HepG2 (cell line): ENCODE results near the gene SPC24. TPM values are rescaled to one million over a fixed set of nuclear protein-coding genes. Genes with fewer than 3 reads are reported as not detected.

Experiments
- AKAP8 ChIP-seq: sonication (generic); formaldehyde crosslinking; IDR thresholded peaks from 2 replicates; pipeline ENCODE4 v1.5.1; 2020; ENCODE audit warnings: mild to moderate bottlenecking, missing genetic modification reagents
- ATM ChIP-seq: fragments of 450-650 bp; IDR thresholded peaks from 2 replicates; pipeline ENCODE4 v1.7.1; 2017; ENCODE audit warnings: mild to moderate bottlenecking, borderline replicate concordance
- ELF4 ChIP-seq: sonication (generic); formaldehyde crosslinking; IDR thresholded peaks from 2 replicates; pipeline ENCODE4 v1.5.0; 2020; ENCODE audit warnings: missing genetic modification reagents, mild to moderate bottlenecking, moderate library complexity, borderline replicate concordance
- GATAD1 ChIP-seq: IDR thresholded peaks from 2 replicates; pipeline ENCODE4 v1.6.1; 2016; ENCODE audit warnings: missing genetic modification reagents, missing compliant biosample characterization
- GTF3A ChIP-seq: sonication (generic); formaldehyde crosslinking; conservative IDR thresholded peaks from 2 replicates; pipeline ENCODE4 v1.4.0; 2020; ENCODE audit warnings: mild to moderate bottlenecking, missing genetic modification reagents
- IKZF4 ChIP-seq: sonication (generic); formaldehyde crosslinking; IDR thresholded peaks from 2 replicates; pipeline ENCODE4 v1.5.1; 2020; ENCODE audit warnings: borderline replicate concordance, mild to moderate bottlenecking, low read depth, missing genetic modification reagents; ENCODE audit errors: not compliant biosample characterization
- LCORL ChIP-seq, 2 experiments: fragments of 450-650 bp in 1 of 2; sonication (generic) in 1 of 2; formaldehyde crosslinking in 1 of 2; IDR thresholded peaks; 2 replicates each; pipeline versions ENCODE4 v1.5.0 to v1.6.1; 2017 to 2020; ENCODE audit warnings: antibody characterized with exemption in 1 of 2, missing genetic modification reagents in 1 of 2
- MAFK ChIP-seq, 2 experiments: IDR thresholded peaks in 1 of 2; conservative IDR thresholded peaks in 1 of 2; 2 replicates each; pipeline ENCODE4 v1.6.1; 2011; ENCODE audit warnings: improper control_type of control experiment in 2 of 2, low read length in 2 of 2
- MIXL1 ChIP-seq: IDR thresholded peaks from 2 replicates; pipeline ENCODE4 v1.6.1; 2016
- POLR2G ChIP-seq: fragments of 200-400 bp; formaldehyde crosslinking; IDR thresholded peaks from 2 replicates; pipeline ENCODE4 v1.6.1; 2018; ENCODE audit warnings: mild to moderate bottlenecking, low read depth, low read length, moderate library complexity
- PTBP1 ChIP-seq: fragments of 200-400 bp; formaldehyde crosslinking; IDR thresholded peaks from 2 replicates; pipeline ENCODE4 v1.6.1; 2018; ENCODE audit warnings: low read length, low read depth; ENCODE audit not compliant: poor library complexity, severe bottlenecking
- RAD51 ChIP-seq: fragments of 450-650 bp; IDR thresholded peaks from 2 replicates; pipeline ENCODE4 v1.6.1; 2016; ENCODE audit warnings: borderline replicate concordance
- RBM22 ChIP-seq: fragments of 200-400 bp; formaldehyde crosslinking; optimal IDR thresholded peaks from 2 replicates; pipeline ENCODE3; 2017; ENCODE audit warnings: mild to moderate bottlenecking, low read length, moderate library complexity
- SATB2 ChIP-seq: sonication (generic); formaldehyde crosslinking; IDR thresholded peaks from 2 replicates; pipeline ENCODE4 v1.5.0; 2020; ENCODE audit warnings: missing genetic modification reagents
- TBX2 ChIP-seq: sonication (generic); formaldehyde crosslinking; IDR thresholded peaks from 2 replicates; pipeline ENCODE4 v1.5.0; 2020; ENCODE audit warnings: missing genetic modification reagents, mild to moderate bottlenecking, borderline replicate concordance
- YEATS4 ChIP-seq: sonication (generic); formaldehyde crosslinking; IDR thresholded peaks from 2 replicates; pipeline ENCODE4 v1.4.0; 2020; ENCODE audit warnings: missing genetic modification reagents, borderline replicate concordance
- ZBTB20 ChIP-seq: sonication (generic); formaldehyde crosslinking; IDR thresholded peaks from 2 replicates; pipeline ENCODE4 v1.8.1; 2023; ENCODE audit warnings: missing genetic modification reagents, low read depth, mild to moderate bottlenecking, borderline replicate concordance
- ZNF136 ChIP-seq: sonication (generic); formaldehyde crosslinking; IDR thresholded peaks from 2 replicates; pipeline ENCODE4 v1.8.1; 2022; ENCODE audit warnings: low read depth, mild to moderate bottlenecking, moderate library complexity, missing genetic modification reagents
- ZNF263 ChIP-seq: sonication (generic); formaldehyde crosslinking; IDR thresholded peaks from 2 replicates; pipeline ENCODE4 v1.4.0; 2020; ENCODE audit warnings: missing genetic modification reagents
- ZNF292 ChIP-seq: sonication (generic); formaldehyde crosslinking; IDR thresholded peaks from 2 replicates; pipeline ENCODE4 v1.8.1; 2022; ENCODE audit warnings: mild to moderate bottlenecking, low read depth, missing genetic modification reagents, borderline replicate concordance
- ZNF451 ChIP-seq: sonication (generic); formaldehyde crosslinking; IDR thresholded peaks from 2 replicates; pipeline ENCODE4 v1.5.0; 2020; ENCODE audit warnings: mild to moderate bottlenecking, missing genetic modification reagents
- ZNF572 ChIP-seq: sonication (generic); formaldehyde crosslinking; IDR thresholded peaks from 2 replicates; pipeline ENCODE4 v1.5.1; 2020; ENCODE audit warnings: mild to moderate bottlenecking, missing genetic modification reagents
- ZNF674 ChIP-seq: sonication (generic); formaldehyde crosslinking; IDR thresholded peaks from 2 replicates; pipeline ENCODE4 v1.5.0; 2020; ENCODE audit warnings: low read depth, mild to moderate bottlenecking, missing genetic modification reagents
- ZNF746 ChIP-seq: sonication (generic); formaldehyde crosslinking; IDR thresholded peaks from 2 replicates; pipeline ENCODE4 v1.8.0; 2022; ENCODE audit warnings: mild to moderate bottlenecking, missing genetic modification reagents
- polyA plus RNA-seq, 8 experiments: library from polyadenylated mRNA; depleted of rRNA in 3 of 8; stranded (reverse) in 7 of 8; unstranded in 1 of 8; fragments of >200 nt; fragmentation: Illumina TruSeq in 4 of 8; extraction: Trizol in 4 of 8; gene quantifications; 2 replicates each; pipeline versions ENCODE4 v1.2.1 to v1.2.3, GENCODE V29; 2011 to 2016; ENCODE audit warnings: low read depth in 4 of 8, missing spikeins in 1 of 8, mixed read lengths in 1 of 8; ENCODE audit not compliant: insufficient read depth in 1 of 8
- total RNA-seq, 5 experiments: library from RNA; depleted of rRNA; stranded (reverse); fragments of >200 nt; fragmentation: Illumina TruSeq; extraction: Trizol; gene quantifications; 2 replicates each; pipeline ENCODE4 v1.2.3, GENCODE V29; 2016; ENCODE audit warnings: low read depth in 1 of 5
- TF ChIP-seq, protein P1 (sequence below): sonication (generic); formaldehyde crosslinking; IDR thresholded peaks from 2 replicates; pipeline ENCODE4 v1.8.1; 2023; ENCODE audit warnings: missing genetic modification reagents, mild to moderate bottlenecking, borderline replicate concordance
- TF ChIP-seq, protein P2 (sequence below): sonication (generic); formaldehyde crosslinking; IDR thresholded peaks from 2 replicates; pipeline ENCODE4 v1.4.0; 2020; ENCODE audit warnings: missing genetic modification reagents
- TF ChIP-seq, protein P3 (sequence below): sonication (generic); formaldehyde crosslinking; IDR thresholded peaks from 2 replicates; pipeline ENCODE4 v1.4.0; 2020; ENCODE audit warnings: missing genetic modification reagents, mild to moderate bottlenecking, borderline replicate concordance
- TF ChIP-seq, protein P4 (sequence below): sonication (generic); formaldehyde crosslinking; IDR thresholded peaks from 2 replicates; pipeline ENCODE4 v1.9.0; 2021; ENCODE audit warnings: missing genetic modification reagents, mild to moderate bottlenecking, borderline replicate concordance

Gene SPC24
- total and polyA plus RNA-seq, 2 of the 13 experiments (the other 11 are each of a cell fraction or from before 2014, with no cell fraction given) = 10.0 to 46.2 TPM

DNA sequence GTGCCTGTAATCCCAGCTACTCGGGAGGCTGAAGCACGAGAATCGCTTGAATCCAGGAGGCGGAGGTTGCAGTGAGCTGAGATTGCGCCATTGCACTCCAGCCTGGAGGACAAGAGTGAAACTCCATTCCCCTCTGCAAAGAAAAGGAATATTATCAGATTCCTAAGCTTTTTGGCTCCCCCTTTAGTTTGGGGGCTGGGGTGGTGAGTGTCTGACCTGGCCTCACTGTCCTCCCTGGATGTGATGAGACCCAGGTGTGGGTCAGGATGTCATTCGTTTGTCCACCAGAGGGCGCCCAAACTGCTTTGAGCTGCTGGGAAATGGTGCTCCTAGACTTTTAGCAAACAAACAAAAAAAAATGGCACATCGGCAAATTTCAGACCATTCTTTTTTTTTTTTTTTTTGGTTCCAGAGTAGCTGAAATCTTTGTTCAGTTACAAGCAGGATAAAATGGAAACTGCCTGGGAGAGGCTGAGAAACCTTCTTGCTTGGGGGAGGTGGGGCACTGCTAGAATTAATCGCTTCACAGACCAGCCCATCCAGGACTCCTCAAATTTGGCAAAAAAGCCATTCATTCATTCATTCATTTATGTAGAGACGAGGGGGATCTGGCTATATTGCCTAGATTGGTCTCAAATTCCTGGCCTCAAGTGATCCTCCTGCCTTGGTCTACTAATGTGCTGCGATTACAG is 29.4 kb downstream of the SPC24 start (continued):
- TF ChIP-seq, protein P1, sequence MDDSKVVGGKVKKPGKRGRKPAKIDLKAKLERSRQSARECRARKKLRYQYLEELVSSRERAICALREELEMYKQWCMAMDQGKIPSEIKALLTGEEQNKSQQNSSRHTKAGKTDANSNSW (CRISPR knock-in tag) = no peak
- TF ChIP-seq ZNF572 (CRISPR knock-in tag) (no peak), ZNF292 (CRISPR knock-in tag) (no peak), ATM (no peak), GTF3A (no peak), LCORL (IDR thresholded peaks at IDR 0.05) (no peak), LCORL (CRISPR knock-in tag; IDR thresholded peaks at IDR 0.05) (no peak), GATAD1 (no peak), ZNF451 (no peak), ELF4 (no peak), TBX2 (no peak), MIXL1 (CRISPR knock-in tag) (no peak), MAFK (conservative IDR thresholded peaks at IDR 0.05 in 1 of 2, IDR thresholded peaks at IDR 0.05 in 1 of 2; ENCODE audit: low read length in 2 of 2) (peak; percentile 69 to 75), YEATS4 (no peak), ZBTB20 (CRISPR knock-in tag) (no peak), ZNF263 (CRISPR knock-in tag) (peak; percentile 70), RAD51 (no peak), ZNF746 (CRISPR knock-in tag) (no peak), PTBP1 (no peak), IKZF4 (CRISPR knock-in tag) (no peak), SATB2 (CRISPR knock-in tag) (no peak), ZNF674 (no peak), ZNF136 (CRISPR knock-in tag) (no peak), RBM22 (peak; percentile 52), AKAP8 (no peak), POLR2G (0 out of 2 replicates have a peak, but pooled peaks have one; percentile 49)
- TF ChIP-seq, protein P2, sequence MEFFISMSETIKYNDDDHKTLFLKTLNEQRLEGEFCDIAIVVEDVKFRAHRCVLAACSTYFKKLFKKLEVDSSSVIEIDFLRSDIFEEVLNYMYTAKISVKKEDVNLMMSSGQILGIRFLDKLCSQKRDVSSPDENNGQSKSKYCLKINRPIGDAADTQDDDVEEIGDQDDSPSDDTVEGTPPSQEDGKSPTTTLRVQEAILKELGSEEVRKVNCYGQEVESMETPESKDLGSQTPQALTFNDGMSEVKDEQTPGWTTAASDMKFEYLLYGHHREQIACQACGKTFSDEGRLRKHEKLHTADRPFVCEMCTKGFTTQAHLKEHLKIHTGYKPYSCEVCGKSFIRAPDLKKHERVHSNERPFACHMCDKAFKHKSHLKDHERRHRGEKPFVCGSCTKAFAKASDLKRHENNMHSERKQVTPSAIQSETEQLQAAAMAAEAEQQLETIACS (CRISPR knock-in tag) = no peak
- TF ChIP-seq, protein P3, sequence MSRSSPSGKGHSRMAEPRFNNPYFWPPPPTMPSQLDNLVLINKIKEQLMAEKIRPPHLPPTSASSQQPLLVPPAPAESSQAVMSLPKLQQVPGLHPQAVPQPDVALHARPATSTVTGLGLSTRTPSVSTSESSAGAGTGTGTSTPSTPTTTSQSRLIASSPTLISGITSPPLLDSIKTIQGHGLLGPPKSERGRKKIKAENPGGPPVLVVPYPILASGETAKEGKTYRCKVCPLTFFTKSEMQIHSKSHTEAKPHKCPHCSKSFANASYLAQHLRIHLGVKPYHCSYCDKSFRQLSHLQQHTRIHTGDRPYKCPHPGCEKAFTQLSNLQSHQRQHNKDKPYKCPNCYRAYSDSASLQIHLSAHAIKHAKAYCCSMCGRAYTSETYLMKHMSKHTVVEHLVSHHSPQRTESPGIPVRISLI (CRISPR knock-in tag) = peak; percentile 47; the same call in 1 of the 2 replicates
- TF ChIP-seq, protein P4, sequence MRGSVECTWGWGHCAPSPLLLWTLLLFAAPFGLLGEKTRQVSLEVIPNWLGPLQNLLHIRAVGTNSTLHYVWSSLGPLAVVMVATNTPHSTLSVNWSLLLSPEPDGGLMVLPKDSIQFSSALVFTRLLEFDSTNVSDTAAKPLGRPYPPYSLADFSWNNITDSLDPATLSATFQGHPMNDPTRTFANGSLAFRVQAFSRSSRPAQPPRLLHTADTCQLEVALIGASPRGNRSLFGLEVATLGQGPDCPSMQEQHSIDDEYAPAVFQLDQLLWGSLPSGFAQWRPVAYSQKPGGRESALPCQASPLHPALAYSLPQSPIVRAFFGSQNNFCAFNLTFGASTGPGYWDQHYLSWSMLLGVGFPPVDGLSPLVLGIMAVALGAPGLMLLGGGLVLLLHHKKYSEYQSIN (CRISPR knock-in tag) = no peak
